SK-N-SH (cell line): ENCODE measurements around the gene MATN1. TPM values are rescaled to one million over a fixed set of nuclear protein-coding genes. Genes with fewer than 3 reads are reported as not detected.

Experiments
- CTCF ChIA-PET: fragments of 300-600, 350-600 bp; formaldehyde crosslinking; extraction: SDS; loops from one replicate; lab custom pipeline; 2021; lab: Yijun Ruan, JAX
- POLR2A ChIA-PET: fragments of 350-600 bp; sonication (Branson Sonifier 250); formaldehyde crosslinking; extraction: SDS; loops from one replicate; lab custom pipeline; 2020; ENCODE audit warnings: antibody characterized with exemption, inconsistent platforms; lab: Yijun Ruan, JAX
- DNase-seq: peaks from one replicate; pipeline ENCODE4 v3.0.0; 2012
- H2AFZ ChIP-seq: fragments of 200-600 bp; sonication (generic); 2 replicates; pipeline ENCODE4 v1.8.1; 2016; ENCODE audit warnings: antibody characterized with exemption, mild to moderate bottlenecking, low read depth
- H3F3A ChIP-seq: fragments of 200-600 bp; sonication (generic); replicated peaks from 2 replicates; pipeline ENCODE3; 2016; ENCODE audit warnings: antibody characterized with exemption, mild to moderate bottlenecking; ENCODE audit not compliant: insufficient read depth
- H3K27ac ChIP-seq, 2 experiments: fragments of 200-500 bp in 1 of 2; fragments of 200-600 bp in 1 of 2; sonication (Bioruptor generic) in 1 of 2; sonication (generic), shearing (Covaris generic) in 1 of 2; 2 replicates each; pipeline versions ENCODE4 v1.5.1 to v1.6.1; 2014 to 2016; ENCODE audit warnings: low read depth in 2 of 2, inconsistent platforms in 1 of 2, low read length in 1 of 2, mild to moderate bottlenecking in 1 of 2, mixed read lengths in 1 of 2
- H3K27me3 ChIP-seq: fragments of 200-600 bp; sonication (generic), shearing (Covaris generic); 2 replicates; pipeline ENCODE4 v1.6.1; 2016; ENCODE audit warnings: mixed run types; ENCODE audit not compliant: insufficient read depth
- H3K36me3 ChIP-seq, 2 experiments: fragments of 200-500 bp in 1 of 2; fragments of 200-600 bp in 1 of 2; sonication (Bioruptor generic) in 1 of 2; sonication (generic) in 1 of 2; replicated peaks in 1 of 2; 2 replicates each; pipeline versions ENCODE3 to v1.5.1; 2014 to 2016; ENCODE audit warnings: low read length in 1 of 2, mild to moderate bottlenecking in 1 of 2; ENCODE audit not compliant: insufficient read depth in 2 of 2, control insufficient read depth in 1 of 2
- H3K4me1 ChIP-seq, 2 experiments: fragments of 200-500 bp in 1 of 2; fragments of 200-600 bp in 1 of 2; sonication (Bioruptor generic) in 1 of 2; sonication (generic), shearing (Covaris generic) in 1 of 2; 2 replicates each; pipeline versions ENCODE4 v1.5.1 to v1.6.1; 2014 to 2016; ENCODE audit warnings: low read depth in 1 of 2, low read length in 1 of 2, mixed run types in 1 of 2; ENCODE audit not compliant: insufficient read depth in 2 of 2, control insufficient read depth in 1 of 2
- H3K4me2 ChIP-seq: fragments of 200-600 bp; sonication (generic), shearing (Covaris generic); 2 replicates; pipeline ENCODE4 v1.6.1; 2017; ENCODE audit warnings: mixed run types
- H3K4me3 ChIP-seq, 2 experiments: fragments of 200-500 bp in 1 of 2; fragments of 200-600 bp in 1 of 2; sonication (Bioruptor generic) in 1 of 2; sonication (generic), shearing (Covaris generic) in 1 of 2; 2 replicates each; pipeline versions ENCODE4 v1.5.1 to v1.8.1; 2014 to 2016; ENCODE audit warnings: low read depth in 2 of 2, inconsistent platforms in 1 of 2, low read length in 1 of 2, mild to moderate bottlenecking in 1 of 2, mixed read lengths in 1 of 2, moderate library complexity in 1 of 2
- H3K79me2 ChIP-seq: fragments of 200-600 bp; sonication (generic); 2 replicates; pipeline ENCODE4 v1.8.1; 2017; ENCODE audit warnings: mild to moderate bottlenecking; ENCODE audit not compliant: insufficient read depth
- H3K9ac ChIP-seq: fragments of 200-600 bp; sonication (generic); 2 replicates; pipeline ENCODE4 v1.6.1; 2017; ENCODE audit warnings: mixed run types
- H3K9me2 ChIP-seq: fragments of 200-600 bp; sonication (generic); 2 replicates; pipeline ENCODE4 v1.6.1; 2017; ENCODE audit warnings: mixed run types
- H3K9me3 ChIP-seq: fragments of 200-600 bp; sonication (generic); 2 replicates; pipeline ENCODE4 v1.6.1; 2017; ENCODE audit warnings: mixed run types, mild to moderate bottlenecking, moderate library complexity
- H4K20me1 ChIP-seq: fragments of 200-600 bp; sonication (generic); 2 replicates; pipeline ENCODE4 v1.6.1; 2017; ENCODE audit warnings: mild to moderate bottlenecking, mixed run types; ENCODE audit not compliant: insufficient read depth
- CHD2 ChIP-seq: fragments of 150-350 bp; IDR thresholded peaks from 2 replicates; pipeline ENCODE4 v1.6.1; 2018; ENCODE audit warnings: low read length; ENCODE audit not compliant: partially characterized antibody
- IRF3 ChIP-seq: fragments of 150-350 bp; IDR thresholded peaks from 2 replicates; pipeline ENCODE4 v1.6.1; 2016; ENCODE audit warnings: mild to moderate bottlenecking, low read depth, low read length
- JUND ChIP-seq: IDR thresholded peaks from 2 replicates; pipeline ENCODE4 v1.4.0; 2012
- MAX ChIP-seq: IDR thresholded peaks from 2 replicates; pipeline ENCODE4 v1.4.0; 2012; ENCODE audit warnings: low read depth
- MEF2A ChIP-seq: IDR thresholded peaks from 2 replicates; pipeline ENCODE4 v1.4.0; 2012; ENCODE audit warnings: low read depth, borderline replicate concordance
- POLR2AphosphoS5 ChIP-seq: IDR thresholded peaks from 2 replicates; pipeline ENCODE4 v1.6.1; 2012; ENCODE audit warnings: low read depth, low read length
- RAD21 ChIP-seq: IDR thresholded peaks from 2 replicates; pipeline ENCODE4 v1.6.1; 2012; ENCODE audit warnings: mild to moderate bottlenecking, low read length
- RCOR1 ChIP-seq: fragments of 150-350 bp; IDR thresholded peaks from 2 replicates; pipeline ENCODE4 v1.6.1; 2017; ENCODE audit warnings: antibody characterized with exemption, low read length
- REST ChIP-seq: IDR thresholded peaks from 2 replicates; pipeline ENCODE4 v1.6.1; 2012; ENCODE audit warnings: mild to moderate bottlenecking, low read depth, low read length, moderate library complexity
- RFX5 ChIP-seq: IDR thresholded peaks from 2 replicates; pipeline ENCODE4 v1.6.1; 2012; ENCODE audit warnings: mild to moderate bottlenecking, improper control_type of control experiment, low read length
- SIN3A ChIP-seq: IDR thresholded peaks from 2 replicates; pipeline ENCODE4 v1.6.1; 2012; ENCODE audit warnings: low read depth, mild to moderate bottlenecking, low read length, moderate library complexity, borderline replicate concordance
- SMC3 ChIP-seq: IDR thresholded peaks from 2 replicates; pipeline ENCODE4 v1.6.1; 2012; ENCODE audit warnings: low read depth, low read length, improper control_type of control experiment
- TAF1 ChIP-seq: IDR thresholded peaks from 2 replicates; pipeline ENCODE4 v1.6.1; 2012; ENCODE audit warnings: low read depth, mild to moderate bottlenecking, low read length, moderate library complexity, borderline replicate concordance
- TEAD4 ChIP-seq: IDR thresholded peaks from 2 replicates; pipeline ENCODE4 v1.4.0; 2012; ENCODE audit warnings: mild to moderate bottlenecking, borderline replicate concordance; ENCODE audit not compliant: insufficient read depth
- YY1 ChIP-seq: IDR thresholded peaks from 2 replicates; pipeline ENCODE4 v1.4.0; 2012; ENCODE audit warnings: low read depth, mild to moderate bottlenecking
- WGBS: methylation state at CpG from one replicate; pipeline ENCODE4 v1.1.6; 2017; ENCODE audit warnings: low lambda C conversion rate; 5-methylcytosine and 5-hydroxymethylcytosine counted together
- polyA plus RNA-seq, 3 experiments: library from polyadenylated mRNA; depleted of rRNA; stranded (reverse); fragments of >200 nt; gene quantifications; 2 replicates each; pipeline ENCODE4 v1.2.3, GENCODE V29; 2012
- TF ChIP-seq, protein P1 (sequence below): fragments of 200-600 bp; sonication (generic); IDR thresholded peaks from 2 replicates; pipeline ENCODE4 v1.6.1; 2017; ENCODE audit warnings: antibody characterized with exemption, mild to moderate bottlenecking, moderate library complexity

Gene MATN1
- polyA plus RNA-seq, 1 of the 3 experiments (the other 2 are of a cell fraction) = 0.23 TPM

DNA sequence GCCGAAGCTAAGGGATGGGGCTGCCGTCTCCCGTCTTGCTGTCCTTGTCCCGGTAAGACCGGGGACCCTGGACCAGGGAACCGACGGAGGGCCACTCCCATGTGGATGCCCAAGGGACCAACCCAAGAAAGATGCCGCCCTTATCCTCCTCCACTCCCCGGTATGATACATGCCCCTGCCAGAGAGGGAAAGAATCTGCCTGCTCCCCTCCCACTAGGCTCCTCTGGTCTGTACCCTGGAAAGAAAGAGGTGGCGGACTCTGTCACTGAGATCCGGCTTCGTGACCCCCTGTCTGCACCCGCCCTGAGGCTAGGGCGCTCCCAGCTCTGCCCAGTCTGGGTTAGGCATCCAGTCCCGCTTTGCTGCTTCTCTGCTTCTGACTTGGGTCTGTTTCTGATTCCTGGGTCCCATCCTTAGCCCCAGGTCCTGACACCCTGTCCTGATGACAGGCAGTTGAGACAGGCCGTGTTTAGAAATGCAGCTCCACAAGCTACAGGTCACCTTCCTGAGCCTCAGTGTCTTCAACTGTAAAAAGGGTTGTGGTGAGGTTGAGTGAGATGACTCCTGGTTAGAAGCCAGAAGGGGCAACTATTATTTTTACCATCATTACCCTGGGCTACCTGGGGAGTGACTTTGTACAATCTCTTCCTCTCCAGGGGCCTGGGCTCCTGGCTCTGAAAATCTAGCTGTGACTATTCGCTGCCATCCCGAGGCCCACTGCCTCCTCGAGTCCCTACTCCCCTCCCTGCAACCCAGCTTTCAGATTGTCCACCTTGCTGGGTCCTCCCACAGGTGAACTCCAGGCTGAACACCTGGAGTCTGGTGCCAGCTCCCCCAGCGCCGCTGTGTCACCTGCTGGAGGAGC, 3.7 kb downstream of the MATN1 start:
- Histone ChIP-seq H3K9me2 (no peaks in the 10 kb centered on the region), H3K4me3 (peak overlapping the region; percentile 62 to 65), H3K27ac (peak overlapping the region in 1 of 2 experiments; percentile 95; a peak in 2 of 4 replicates), H4K20me1 (0 out of 2 replicates have a peak, but pooled peaks cover 7% of the 10 kb centered on the region), H3K4me1 (peaks cover 3 to 14% of the 10 kb centered on the region in 2 experiments; a peak in 2 of 4 replicates), H3K79me2 (no peaks in the 10 kb centered on the region), H3K9me3 (no peaks in the 10 kb centered on the region), H2AFZ (no peak overlapping the region), H3K27me3 (no peaks in the 10 kb centered on the region), H3K4me2 (peak overlapping the region; percentile 94), H3K36me3 (peaks cover 0 to 2% of the 10 kb centered on the region in 2 experiments), H3F3A (peaks cover 6% of the 10 kb centered on the region), H3K9ac (peak overlapping the region; percentile 87)
- DNase-seq = no peak
- WGBS = 64% methylated on average over 9 of the region's 21 CpGs
- POLR2A ChIA-PET = interaction anchor here (1.2 kb wide), 1 partner anchor 8 kb away, joined by 7 read pairs; no protein-coding TSS in a partner anchor
- no peak for TF ChIP-seq MEF2A
- no peak for TF ChIP-seq RCOR1
- peak; percentile 97 for TF ChIP-seq SMC3
- peak; percentile 95 for TF ChIP-seq RAD21
- CTCF ChIA-PET = interaction anchor here (0.6 to 14.9 kb wide), 46 partner anchors 9 to 1488 kb away, joined by 3 to 377 read pairs (median 6); partner anchors contain the start of genes LAPTM5 and PUM1

DNA sequence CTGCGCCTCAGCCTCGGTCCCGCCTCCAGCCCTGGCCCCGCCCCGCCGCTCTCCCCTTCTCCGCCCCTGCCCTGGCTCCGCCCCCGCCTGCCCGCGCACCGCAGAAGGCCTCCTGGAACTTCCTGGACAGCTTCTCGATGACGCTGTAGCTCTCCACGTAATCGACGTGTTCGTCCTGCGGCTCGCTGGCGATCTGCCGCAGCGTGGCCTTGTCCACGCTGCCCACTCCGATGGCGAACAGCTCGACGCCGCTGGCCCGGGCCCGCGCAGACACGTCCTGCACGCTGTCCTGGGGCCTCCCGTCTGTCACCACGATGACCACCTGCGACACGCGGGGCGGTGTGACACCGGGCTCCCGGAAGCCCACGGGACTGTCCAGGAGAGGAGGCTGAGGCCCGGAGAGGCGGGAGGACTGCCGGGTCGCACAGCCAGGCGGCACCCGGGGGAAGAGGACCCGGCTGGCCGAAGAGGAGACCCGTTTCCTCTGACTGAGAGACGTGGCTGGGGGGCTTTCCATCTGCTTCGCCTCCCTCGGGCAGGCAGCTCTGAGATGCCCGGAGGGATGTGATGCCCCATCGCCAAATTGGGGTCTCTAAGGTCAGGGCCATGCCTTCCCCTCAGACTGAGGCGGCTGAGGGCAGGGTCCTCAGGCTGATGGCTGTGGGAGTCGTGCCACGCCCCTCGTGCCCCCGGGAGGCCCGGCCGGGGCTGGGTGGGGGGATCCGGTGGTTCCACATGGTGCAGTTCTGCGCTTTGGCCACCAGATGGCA, 4.6 kb downstream of the MATN1 start:
- WGBS = 2% methylated on average over 19 of the region's 66 CpGs
- H3K9ac ChIP-seq = peak overlapping the region; percentile 87
- H3K4me3 ChIP-seq = peak overlapping the region; percentile 62 to 65
- ChIA-PET POLR2A (interaction anchor here (1.0 to 1.2 kb wide), 2 partner anchors 9 to 60 kb away, joined by 4 to 7 read pairs; no protein-coding TSS in a partner anchor), CTCF (interaction anchor here (0.6 to 14.9 kb wide), 47 partner anchors 10 to 1725 kb away, joined by 3 to 377 read pairs (median 5); partner anchors contain the start of genes LAPTM5 and PUM1)
- H3K27me3 ChIP-seq = no peaks in the 10 kb centered on the region
- H3F3A ChIP-seq = peaks cover 6% of the 10 kb centered on the region
- H3K36me3 ChIP-seq = no peaks in the 10 kb centered on the region
- H4K20me1 ChIP-seq = 0 out of 2 replicates have a peak, but pooled peaks cover 7% of the 10 kb centered on the region
- peaks cover 3 to 14% of the 10 kb centered on the region in 2 experiments; a peak in 2 of 4 replicates for H3K4me1 ChIP-seq
- peak overlapping the region; percentile 92; the same call in 1 of the 2 replicates for H2AFZ ChIP-seq
- no peaks in the 10 kb centered on the region for H3K79me2 ChIP-seq
- H3K27ac ChIP-seq = peak overlapping the region; percentile 89 to 95
- no peaks in the 10 kb centered on the region for H3K9me2 ChIP-seq
- H3K4me2 ChIP-seq = peak overlapping the region; percentile 94
- DNase-seq = peak; percentile 93
- H3K9me3 ChIP-seq = no peaks in the 10 kb centered on the region
- peak; percentile 100 for TF ChIP-seq MAX
- TF ChIP-seq TEAD4 = no peak
- TF ChIP-seq, protein P1, sequence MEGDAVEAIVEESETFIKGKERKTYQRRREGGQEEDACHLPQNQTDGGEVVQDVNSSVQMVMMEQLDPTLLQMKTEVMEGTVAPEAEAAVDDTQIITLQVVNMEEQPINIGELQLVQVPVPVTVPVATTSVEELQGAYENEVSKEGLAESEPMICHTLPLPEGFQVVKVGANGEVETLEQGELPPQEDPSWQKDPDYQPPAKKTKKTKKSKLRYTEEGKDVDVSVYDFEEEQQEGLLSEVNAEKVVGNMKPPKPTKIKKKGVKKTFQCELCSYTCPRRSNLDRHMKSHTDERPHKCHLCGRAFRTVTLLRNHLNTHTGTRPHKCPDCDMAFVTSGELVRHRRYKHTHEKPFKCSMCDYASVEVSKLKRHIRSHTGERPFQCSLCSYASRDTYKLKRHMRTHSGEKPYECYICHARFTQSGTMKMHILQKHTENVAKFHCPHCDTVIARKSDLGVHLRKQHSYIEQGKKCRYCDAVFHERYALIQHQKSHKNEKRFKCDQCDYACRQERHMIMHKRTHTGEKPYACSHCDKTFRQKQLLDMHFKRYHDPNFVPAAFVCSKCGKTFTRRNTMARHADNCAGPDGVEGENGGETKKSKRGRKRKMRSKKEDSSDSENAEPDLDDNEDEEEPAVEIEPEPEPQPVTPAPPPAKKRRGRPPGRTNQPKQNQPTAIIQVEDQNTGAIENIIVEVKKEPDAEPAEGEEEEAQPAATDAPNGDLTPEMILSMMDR = peak; percentile 95
- 0 out of 2 replicates have a peak, but pooled peaks have one; percentile 27 for TF ChIP-seq REST
- no peak for TF ChIP-seq RAD21
- no peak for TF ChIP-seq YY1
- TF ChIP-seq TAF1 = peak; percentile 40; the same call in 1 of the 2 replicates
- TF ChIP-seq IRF3 = no peak
- TF ChIP-seq JUND = no peak
- no peak for TF ChIP-seq RFX5
- TF ChIP-seq CHD2 = peak; percentile 7
- TF ChIP-seq POLR2AphosphoS5 = peak; percentile 70; the same call in 1 of the 2 replicates
- TF ChIP-seq SIN3A = no peak
